HuH-7.5 (cell line): ENCODE data around the gene NTSR2.
A peak's percentile ranks its signal among the peaks of the same experiment; 100 is the strongest.

ENCODE experiments used
- DNase-seq: peaks from one replicate; pipeline ENCODE4 v3.0.0; 2011; ENCODE audit warnings: low spot score

The NTSR2 gene

GRCh38 chr2:11699686-11700670 is 30.0 kb upstream of the NTSR2 start:
- no peak for DNase-seq

- DNase-seq = no peak
These were observed 28.3 kb upstream of the NTSR2 start for GRCh38 chr2:11698009-11698922.

GRCh38 chr2:11697103-11697871 is 27.3 kb upstream of the NTSR2 start:
- no peak for DNase-seq

GRCh38 chr2:11696736-11697102 is 26.7 kb upstream of the NTSR2 start:
- no peak for DNase-seq

GRCh38 chr2:11695576-11695975 is 25.6 kb upstream of the NTSR2 start:
- DNase-seq = no peak

- DNase-seq = no peak
These were observed 23.0 kb upstream of the NTSR2 start for GRCh38 chr2:11692966-11693521.

GRCh38 chr2:11691076-11691660 is 21.2 kb upstream of the NTSR2 start:
- DNase-seq = no peak

GRCh38 chr2:11688222-11689069 is 18.5 kb upstream of the NTSR2 start:
- peak; percentile 85 for DNase-seq

- no peak for DNase-seq
These were observed 17.7 kb upstream of the NTSR2 start for GRCh38 chr2:11687736-11688135.

GRCh38 chr2:11685906-11686470 is 16.0 kb upstream of the NTSR2 start:
- no peak for DNase-seq

GRCh38 chr2:11684894-11685460 is 15.0 kb upstream of the NTSR2 start:
- DNase-seq = no peak

- DNase-seq = no peak
These were observed 14.0 kb upstream of the NTSR2 start for GRCh38 chr2:11683966-11684365.

- DNase-seq = no peak
These were observed 13.5 kb upstream of the NTSR2 start for GRCh38 chr2:11683476-11683875.

- no peak for DNase-seq
These were observed 12.6 kb upstream of the NTSR2 start for GRCh38 chr2:11682590-11682915.

- DNase-seq = peak; percentile 91
These were observed 12.0 kb upstream of the NTSR2 start for GRCh38 chr2:11681722-11682589.

GRCh38 chr2:11680901-11681721 is 11.1 kb upstream of the NTSR2 start:
- DNase-seq = no peak

- DNase-seq = no peak
These were observed 10.3 kb upstream of the NTSR2 start for GRCh38 chr2:11680182-11680900.
